Measurements from ENCODE around the gene MSH4. TPM values are rescaled to one million over a fixed set of nuclear protein-coding genes. Genes with fewer than 3 reads are reported as not detected.

The MSH4 gene
- total RNA-seq, 4 donors from 2014 or later = 0.44 to 2.7 (median 0.79) TPM

GRCh38 chr1:75861831-75862230 is 65.1 kb downstream of the MSH4 start:
- no peak for DNase-seq (ENCODE audit: low spot score in 2 of 2)

DNA sequence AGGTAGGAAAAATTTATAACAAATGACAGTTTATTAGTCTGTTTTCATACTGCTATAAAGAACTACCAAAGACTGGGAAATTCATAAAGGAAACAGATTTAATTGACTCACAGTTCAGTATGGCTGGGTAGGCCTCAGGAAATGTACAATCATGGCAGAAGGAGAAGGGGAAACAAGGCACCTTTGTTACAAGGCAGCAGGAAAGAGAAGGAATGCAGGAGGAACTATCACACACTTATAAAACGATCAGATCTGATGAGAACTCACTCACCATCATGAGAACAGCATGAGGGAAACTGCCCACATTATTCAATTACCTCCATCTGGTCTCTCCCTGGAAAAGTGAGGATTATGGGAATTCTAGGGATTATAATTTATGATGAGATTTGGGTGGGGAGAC is 74.3 kb downstream of the MSH4 start:
- H3K4me3 ChIP-seq = no peak overlapping the region
- 17 to 35% methylated on average over 1 of the region's 1 CpG for WGBS, 2 donors
- TF ChIP-seq CTCF (IDR thresholded peaks at IDR 0.05) (no peak), POLR2A (IDR thresholded peaks at IDR 0.05) (no peak), EP300 (IDR thresholded peaks at IDR 0.05) (no peak)
- no peak for DNase-seq (ENCODE audit: low spot score in 2 of 2)
- H3K36me3 ChIP-seq = no peaks in the 10 kb centered on the region
- H3K27me3 ChIP-seq = no peaks in the 10 kb centered on the region
- H3K4me1 ChIP-seq = no peaks in the 10 kb centered on the region
- H3K27ac ChIP-seq = no peak overlapping the region
- no peaks in the 10 kb centered on the region for H3K9me3 ChIP-seq

More at GRCh38 chr1:75861831-75862230, 65.1 kb downstream of the MSH4 start:
- TF ChIP-seq POLR2A (IDR thresholded peaks at IDR 0.05) (no peak), EP300 (IDR thresholded peaks at IDR 0.05) (no peak), CTCF (IDR thresholded peaks at IDR 0.05) (no peak)
- Histone ChIP-seq H3K36me3 (no peaks in the 10 kb centered on the region), H3K4me1 (no peaks in the 10 kb centered on the region), H3K27me3 (no peaks in the 10 kb centered on the region), H3K27ac (no peak overlapping the region), H3K4me3 (no peak overlapping the region), H3K9me3 (no peaks in the 10 kb centered on the region)
- WGBS, 2 donors = 75 to 81% methylated on average over 6 of the region's 6 CpGs

DNA sequence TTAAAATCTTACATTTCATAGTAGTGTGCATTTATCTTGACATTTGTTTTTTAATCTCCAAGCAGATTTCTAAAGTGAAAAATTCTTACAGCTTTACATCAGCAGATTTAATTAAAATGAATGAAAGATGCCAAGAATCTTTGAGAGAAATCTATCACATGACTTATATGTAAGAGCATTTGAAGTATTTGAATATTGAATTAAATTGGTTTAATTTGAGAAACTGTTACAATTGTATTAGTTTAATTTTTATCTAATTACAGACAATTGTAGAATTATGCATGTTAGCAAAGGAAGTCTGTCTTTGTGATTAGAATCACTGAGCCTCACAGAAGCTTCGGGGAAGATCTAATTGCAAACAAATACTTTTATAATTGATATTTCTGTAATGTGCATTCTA is 83.3 kb downstream of the MSH4 start:
- whole genome bisulfite sequencing, 2 donors = 55 to 63% methylated on average over 1 of the region's 1 CpG
- no peak for DNase-seq (ENCODE audit: low spot score in 2 of 2)
- no peak for TF ChIP-seq POLR2A (IDR thresholded peaks at IDR 0.05)
- Histone ChIP-seq H3K9me3 (no peaks in the 10 kb centered on the region), H3K27me3 (no peaks in the 10 kb centered on the region), H3K27ac (no peak overlapping the region), H3K36me3 (no peaks in the 10 kb centered on the region), H3K4me1 (no peaks in the 10 kb centered on the region), H3K4me3 (no peak overlapping the region)

- TF ChIP-seq POLR2A (IDR thresholded peaks at IDR 0.05) (no peak), EP300 (IDR thresholded peaks at IDR 0.05) (no peak), CTCF (IDR thresholded peaks at IDR 0.05) (no peak)
- no peaks in the 10 kb centered on the region for H3K4me1 ChIP-seq
- no peaks in the 10 kb centered on the region for H3K36me3 ChIP-seq
- H3K4me3 ChIP-seq = no peak overlapping the region
- 42 to 58% methylated on average over 1 of the region's 1 CpG for WGBS, 2 donors
- DNase-seq (ENCODE audit: low spot score in 2 of 2) = no peak
- no peak overlapping the region for H3K27ac ChIP-seq
- H3K9me3 ChIP-seq = no peaks in the 10 kb centered on the region
- H3K27me3 ChIP-seq = no peaks in the 10 kb centered on the region
These were observed 87.8 kb downstream of the MSH4 start for GRCh38 chr1:75884437-75884836.

GRCh38 chr1:75901371-75901770 is 104.7 kb downstream of the MSH4 start:
- no peak overlapping the region for H3K27ac ChIP-seq
- no peak for DNase-seq (ENCODE audit: low spot score in 2 of 2)
- H3K4me1 ChIP-seq = no peaks in the 10 kb centered on the region
- no peaks in the 10 kb centered on the region for H3K36me3 ChIP-seq
- WGBS, 2 donors = 19 to 30% methylated on average over 1 of the region's 1 CpG
- H3K4me3 ChIP-seq = no peak overlapping the region
- H3K9me3 ChIP-seq = peaks cover 0 to 2% (median 0%) of the 10 kb centered on the region in 4 donors
- no peak for TF ChIP-seq CTCF (IDR thresholded peaks at IDR 0.05)
- no peak for TF ChIP-seq POLR2A (IDR thresholded peaks at IDR 0.05)
- no peak for TF ChIP-seq EP300 (IDR thresholded peaks at IDR 0.05)
- no peaks in the 10 kb centered on the region for H3K27me3 ChIP-seq

DNA sequence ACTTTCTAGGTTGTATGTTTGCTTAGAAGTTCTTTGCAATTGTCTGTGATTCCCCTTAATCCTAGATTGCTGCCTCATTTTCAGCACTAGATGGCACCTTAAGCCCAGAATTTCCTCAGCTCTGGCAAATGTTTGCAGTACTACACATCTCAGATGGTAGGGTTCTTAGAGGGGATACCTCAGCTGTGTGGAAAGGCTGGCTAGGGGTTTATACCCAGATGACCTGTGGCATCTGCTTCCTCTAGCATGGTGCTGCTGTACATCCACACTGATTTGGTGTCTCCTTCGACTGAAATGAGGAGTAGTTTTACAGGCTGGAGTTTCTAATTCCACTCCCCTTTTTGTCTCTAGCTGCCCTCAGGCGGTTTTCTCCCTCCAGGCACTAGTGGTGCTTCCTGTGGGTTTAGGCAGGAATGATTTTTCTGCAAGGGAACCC is 112.1 kb downstream of the MSH4 start:
- Histone ChIP-seq H3K36me3 (no peaks in the 10 kb centered on the region), H3K27ac (no peak overlapping the region), H3K27me3 (no peaks in the 10 kb centered on the region), H3K9me3 (peaks cover 0 to 18% (median 4%) of the 10 kb centered on the region in 4 donors), H3K4me3 (no peak overlapping the region), H3K4me1 (no peaks in the 10 kb centered on the region)
- TF ChIP-seq CTCF (IDR thresholded peaks at IDR 0.05) (no peak), EP300 (IDR thresholded peaks at IDR 0.05) (no peak), POLR2A (IDR thresholded peaks at IDR 0.05) (no peak)
- DNase-seq (ENCODE audit: low spot score in 2 of 2) = no peak
- 41 to 43% methylated on average over 2 of the region's 2 CpGs for WGBS, 2 donors
